GM23338 (cell line): ENCODE results near the gene KRTAP3-2. TPM values are rescaled to one million over a fixed set of nuclear protein-coding genes. Genes with fewer than 3 reads are reported as not detected.
A peak's percentile ranks its signal among the peaks of the same experiment; 100 is the strongest.

Experiments
- ATAC-seq: fragments of 200-7000 bp; cut with Tn5 transposase; 3 replicates; pipeline ENCODE4 v1.9.1; 2020
- DNase-seq: peaks from one replicate; pipeline ENCODE4 v3.0.0-alpha.2; 2015; ENCODE audit warnings: low spot score
- H2AFZ ChIP-seq: fragments of 200-600 bp; sonication (generic); 2 replicates; pipeline ENCODE4 v1.8.0; 2016; ENCODE audit warnings: antibody characterized with exemption, mild to moderate bottlenecking, moderate library complexity
- H3F3A ChIP-seq: fragments of 200-600 bp; sonication (generic); replicated peaks from 2 replicates; pipeline ENCODE4 v1.8.0; 2017; ENCODE audit warnings: antibody characterized with exemption, mixed run types, low read depth
- H3K27ac ChIP-seq: fragments of 200-600 bp; sonication (generic); 2 replicates; pipeline ENCODE4 v1.6.1; 2016; ENCODE audit warnings: low read depth
- H3K27me3 ChIP-seq: fragments of 200-600 bp; sonication (generic); 2 replicates; pipeline ENCODE4 v1.8.0; 2016; ENCODE audit warnings: mild to moderate bottlenecking, mixed run types, moderate library complexity; ENCODE audit not compliant: insufficient read depth
- H3K36me3 ChIP-seq: fragments of 200-600 bp; sonication (generic); 2 replicates; pipeline ENCODE4 v1.8.0; 2016; ENCODE audit warnings: mild to moderate bottlenecking; ENCODE audit not compliant: insufficient read depth
- H3K4me1 ChIP-seq: fragments of 200-600 bp; sonication (generic); 2 replicates; pipeline ENCODE4 v1.8.0; 2016; ENCODE audit warnings: mild to moderate bottlenecking, moderate library complexity; ENCODE audit not compliant: insufficient read depth
- H3K4me2 ChIP-seq: fragments of 200-600 bp; sonication (generic); 2 replicates; pipeline ENCODE4 v1.7.1; 2017; ENCODE audit warnings: mixed run types
- H3K4me3 ChIP-seq: fragments of 200-600 bp; sonication (generic); 2 replicates; pipeline ENCODE4 v1.6.1; 2016; ENCODE audit warnings: mixed run types
- H3K79me2 ChIP-seq: fragments of 200-600 bp; sonication (generic); replicated peaks from 2 replicates; pipeline ENCODE4 v1.8.0; 2017; ENCODE audit warnings: mild to moderate bottlenecking; ENCODE audit not compliant: insufficient read depth
- H3K9me2 ChIP-seq: fragments of 200-600 bp; sonication (generic); 2 replicates; pipeline ENCODE4 v1.8.0; 2017; ENCODE audit not compliant: insufficient read depth
- H4K20me1 ChIP-seq: fragments of 200-600 bp; sonication (generic); replicated peaks from 2 replicates; pipeline ENCODE4 v1.8.0; 2017; ENCODE audit warnings: mild to moderate bottlenecking; ENCODE audit not compliant: insufficient read depth
- H3K27ac Mint-ChIP-seq: 2 replicates; pipeline ENCODE4 v1.8.0; 2020; ENCODE audit warnings: inconsistent platforms, mild to moderate bottlenecking, moderate library complexity, mixed read lengths
- H3K27me3 Mint-ChIP-seq: 3 replicates; pipeline ENCODE4 v1.8.0; 2022; ENCODE audit warnings: low read depth, mild to moderate bottlenecking, moderate library complexity, mixed read lengths, inconsistent platforms; ENCODE audit not compliant: insufficient read depth, poor library complexity
- H3K36me3 Mint-ChIP-seq: 3 replicates; pipeline ENCODE4 v1.8.0; 2021; ENCODE audit warnings: low read depth, mild to moderate bottlenecking, inconsistent platforms, moderate library complexity, mixed read lengths
- H3K4me1 Mint-ChIP-seq: 3 replicates; pipeline ENCODE4 v1.8.0; 2020; ENCODE audit warnings: mild to moderate bottlenecking, inconsistent platforms, mixed read lengths
- H3K4me3 Mint-ChIP-seq: 3 replicates; pipeline ENCODE4 v1.8.0; 2021; ENCODE audit warnings: moderate library complexity, mild to moderate bottlenecking, inconsistent platforms, mixed read lengths
- H3K9me3 Mint-ChIP-seq: 3 replicates; pipeline ENCODE4 v1.8.0; 2020; ENCODE audit warnings: moderate library complexity, mild to moderate bottlenecking, inconsistent platforms, mixed read lengths
- ETS1 ChIP-seq: IDR thresholded peaks from 2 replicates; pipeline ENCODE4 v1.6.1; 2016; ENCODE audit warnings: antibody characterized with exemption
- EZH2 ChIP-seq: fragments of 200-600 bp; sonication (generic); IDR thresholded peaks from one replicate; pipeline ENCODE4 v1.8.0; 2017; ENCODE audit warnings: antibody characterized with exemption, mild to moderate bottlenecking, low read depth; ENCODE audit not compliant: unreplicated experiment
- EZH2phosphoT487 ChIP-seq: fragments of 200-600 bp; sonication (generic); IDR thresholded peaks from one replicate; pipeline ENCODE4 v1.8.1; 2018; ENCODE audit warnings: antibody characterized with exemption; ENCODE audit not compliant: unreplicated experiment
- NANOG ChIP-seq: IDR thresholded peaks from 2 replicates; pipeline ENCODE4 v1.6.1; 2016; ENCODE audit warnings: antibody characterized with exemption, borderline replicate concordance
- ZNF462 ChIP-seq: fragments of 250-450 bp; sonication (Bioruptor Pico); IDR thresholded peaks from 2 replicates; pipeline ENCODE4 v1.5.0; 2020; ENCODE audit warnings: mild to moderate bottlenecking, moderate library complexity
- polyA plus RNA-seq: library from polyadenylated mRNA; unstranded; fragments of >200 nt; fragmentation: Nextera tagmentation; extraction: Ambion mirVana; gene quantifications from 2 replicates; pipeline ENCODE4 v1.2.1, GENCODE V29; 2016
- total RNA-seq: library from RNA; depleted of rRNA; stranded (reverse); fragments of >200 nt; shearing (Covaris generic); gene quantifications from 2 replicates; pipeline ENCODE4 v1.2.3, GENCODE V29; 2014
- TF ChIP-seq, protein P1 (sequence below), 2 experiments: fragments of 200-600 bp in 1 of 2; sonication (generic) in 1 of 2; conservative IDR thresholded peaks; 2 replicates each; pipeline versions ENCODE4 v1.5.1 to v1.6.1; 2016 to 2017; ENCODE audit warnings: antibody characterized with exemption in 2 of 2, low read depth in 2 of 2, mild to moderate bottlenecking in 2 of 2, moderate library complexity in 1 of 2

KRTAP3-2 gene
- total and polyA plus RNA-seq, 2 experiments from 2014 or later, result not detected

- TF ChIP-seq ETS1 (no peak), ZNF462 (no peak), EZH2 (no peak)
These were observed 10.2 kb upstream of the KRTAP3-2 start (continued) for GRCh38 chr17:41009936-41010335.

DNA sequence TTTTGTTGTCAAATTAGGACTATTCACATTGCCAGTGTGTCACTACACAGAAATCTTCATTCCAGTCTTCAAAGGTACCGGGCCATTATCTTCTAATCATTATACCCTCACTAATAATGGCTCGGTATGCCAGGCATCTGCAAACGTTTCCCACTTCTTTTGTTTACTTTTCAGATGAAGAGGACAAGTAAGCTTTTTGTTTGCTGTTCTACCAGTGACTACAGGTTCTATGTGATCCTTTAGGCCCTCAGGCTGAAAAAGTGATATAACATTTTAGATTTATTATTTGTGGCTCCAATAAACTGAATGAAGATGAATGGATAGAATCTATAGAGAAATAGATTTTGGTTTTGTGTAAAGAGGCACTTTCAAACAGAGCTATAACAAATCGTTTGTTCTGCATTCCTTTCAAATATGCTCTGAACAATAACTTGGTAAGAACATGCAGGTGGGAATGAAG lies 9.6 kb upstream of the KRTAP3-2 start:
- no peaks in the 10 kb centered on the region; the same call in 1 of the 2 replicates for H3K9me2 ChIP-seq
- H2AFZ ChIP-seq, result no peak overlapping the region
- H3K27ac Mint-ChIP-seq, result no peak overlapping the region
- no peak overlapping the region for H3K4me3 ChIP-seq
- peaks cover 14% of the 10 kb centered on the region for H3K4me1 ChIP-seq
- no peaks in the 10 kb centered on the region for H3K27me3 ChIP-seq
- H3F3A ChIP-seq, result no peaks in the 10 kb centered on the region
- no peaks in the 10 kb centered on the region for H3K9me3 Mint-ChIP-seq
- peaks cover 10% of the 10 kb centered on the region; the same call in 2 of the 3 replicates for H3K4me1 Mint-ChIP-seq
- H3K36me3 ChIP-seq, result no peaks in the 10 kb centered on the region
- H3K27me3 Mint-ChIP-seq, result peaks cover 1% of the 10 kb centered on the region
- DNase-seq, result peak; percentile 35
- H3K4me2 ChIP-seq, result peak overlapping the region; percentile 27; the same call in 1 of the 2 replicates
- no peak overlapping the region for H3K27ac ChIP-seq
- H4K20me1 ChIP-seq, result no peaks in the 10 kb centered on the region
- no peak for ATAC-seq
- H3K79me2 ChIP-seq, result no peaks in the 10 kb centered on the region
- H3K4me3 Mint-ChIP-seq, result no peak overlapping the region
- H3K36me3 Mint-ChIP-seq, result no peaks in the 10 kb centered on the region
- TF ChIP-seq, protein P1, sequence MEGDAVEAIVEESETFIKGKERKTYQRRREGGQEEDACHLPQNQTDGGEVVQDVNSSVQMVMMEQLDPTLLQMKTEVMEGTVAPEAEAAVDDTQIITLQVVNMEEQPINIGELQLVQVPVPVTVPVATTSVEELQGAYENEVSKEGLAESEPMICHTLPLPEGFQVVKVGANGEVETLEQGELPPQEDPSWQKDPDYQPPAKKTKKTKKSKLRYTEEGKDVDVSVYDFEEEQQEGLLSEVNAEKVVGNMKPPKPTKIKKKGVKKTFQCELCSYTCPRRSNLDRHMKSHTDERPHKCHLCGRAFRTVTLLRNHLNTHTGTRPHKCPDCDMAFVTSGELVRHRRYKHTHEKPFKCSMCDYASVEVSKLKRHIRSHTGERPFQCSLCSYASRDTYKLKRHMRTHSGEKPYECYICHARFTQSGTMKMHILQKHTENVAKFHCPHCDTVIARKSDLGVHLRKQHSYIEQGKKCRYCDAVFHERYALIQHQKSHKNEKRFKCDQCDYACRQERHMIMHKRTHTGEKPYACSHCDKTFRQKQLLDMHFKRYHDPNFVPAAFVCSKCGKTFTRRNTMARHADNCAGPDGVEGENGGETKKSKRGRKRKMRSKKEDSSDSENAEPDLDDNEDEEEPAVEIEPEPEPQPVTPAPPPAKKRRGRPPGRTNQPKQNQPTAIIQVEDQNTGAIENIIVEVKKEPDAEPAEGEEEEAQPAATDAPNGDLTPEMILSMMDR (conservative IDR thresholded peaks at IDR 0.05; ENCODE audit: low read depth in 2 of 2), result no peak
- TF ChIP-seq NANOG (peak; percentile 60; the same call in 1 of the 2 replicates), EZH2phosphoT487 (no peak)
